ENCODE results near the gene CALN1. TPM values are rescaled to one million over a fixed set of nuclear protein-coding genes. Genes with fewer than 3 reads are reported as not detected.

CALN1 gene
- polyA plus RNA-seq, 1 donor from 2014 or later = 7.8 TPM

DNA sequence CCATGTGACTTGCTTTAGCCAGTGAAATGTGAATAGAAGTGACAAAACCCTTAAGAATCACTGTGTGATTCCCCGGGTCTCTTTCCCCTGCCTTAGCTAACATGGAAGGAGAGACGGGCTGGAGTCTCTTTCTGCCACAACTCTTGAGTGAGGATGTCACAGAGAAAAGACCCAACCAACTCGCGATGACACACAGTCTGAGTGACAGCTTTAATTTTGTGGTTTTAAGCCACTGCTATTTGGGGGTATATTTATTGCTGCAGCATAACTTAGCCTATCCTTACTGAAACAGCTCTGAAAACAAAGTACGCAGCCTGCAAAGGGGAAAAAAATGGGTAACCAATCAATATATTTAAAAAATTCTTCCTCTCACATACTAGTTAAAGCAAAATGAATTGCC, 319.4 kb downstream of the CALN1 start:
- no peak overlapping the region for H3K27ac ChIP-seq (ENCODE audit: low read length)
- H2AFZ ChIP-seq (ENCODE audit: low read depth, low read length) = no peak overlapping the region
- H3K79me2 ChIP-seq (replicated peaks; ENCODE audit: insufficient read depth, low read length) = no peaks in the 10 kb centered on the region
- H4K20me1 ChIP-seq (ENCODE audit: insufficient read depth) = no peaks in the 10 kb centered on the region
- H3K9me2 ChIP-seq (ENCODE audit: insufficient read depth, low read length) = no peaks in the 10 kb centered on the region
- no peaks in the 10 kb centered on the region for H3F3A ChIP-seq (ENCODE audit: insufficient read depth, low read length, poor library complexity, severe bottlenecking)
- H3K27me3 ChIP-seq (ENCODE audit: insufficient read depth, low read depth, low read length) = no peaks in the 10 kb centered on the region
- no peak overlapping the region for H3K9ac ChIP-seq (ENCODE audit: low read length)
- TF ChIP-seq TAF1 (IDR thresholded peaks at IDR 0.05; ENCODE audit: low read depth) (no peak), MXI1 (conservative IDR thresholded peaks at IDR 0.05; ENCODE audit: poor library complexity, severe bottlenecking) (no peak)
- TF ChIP-seq, protein P1, sequence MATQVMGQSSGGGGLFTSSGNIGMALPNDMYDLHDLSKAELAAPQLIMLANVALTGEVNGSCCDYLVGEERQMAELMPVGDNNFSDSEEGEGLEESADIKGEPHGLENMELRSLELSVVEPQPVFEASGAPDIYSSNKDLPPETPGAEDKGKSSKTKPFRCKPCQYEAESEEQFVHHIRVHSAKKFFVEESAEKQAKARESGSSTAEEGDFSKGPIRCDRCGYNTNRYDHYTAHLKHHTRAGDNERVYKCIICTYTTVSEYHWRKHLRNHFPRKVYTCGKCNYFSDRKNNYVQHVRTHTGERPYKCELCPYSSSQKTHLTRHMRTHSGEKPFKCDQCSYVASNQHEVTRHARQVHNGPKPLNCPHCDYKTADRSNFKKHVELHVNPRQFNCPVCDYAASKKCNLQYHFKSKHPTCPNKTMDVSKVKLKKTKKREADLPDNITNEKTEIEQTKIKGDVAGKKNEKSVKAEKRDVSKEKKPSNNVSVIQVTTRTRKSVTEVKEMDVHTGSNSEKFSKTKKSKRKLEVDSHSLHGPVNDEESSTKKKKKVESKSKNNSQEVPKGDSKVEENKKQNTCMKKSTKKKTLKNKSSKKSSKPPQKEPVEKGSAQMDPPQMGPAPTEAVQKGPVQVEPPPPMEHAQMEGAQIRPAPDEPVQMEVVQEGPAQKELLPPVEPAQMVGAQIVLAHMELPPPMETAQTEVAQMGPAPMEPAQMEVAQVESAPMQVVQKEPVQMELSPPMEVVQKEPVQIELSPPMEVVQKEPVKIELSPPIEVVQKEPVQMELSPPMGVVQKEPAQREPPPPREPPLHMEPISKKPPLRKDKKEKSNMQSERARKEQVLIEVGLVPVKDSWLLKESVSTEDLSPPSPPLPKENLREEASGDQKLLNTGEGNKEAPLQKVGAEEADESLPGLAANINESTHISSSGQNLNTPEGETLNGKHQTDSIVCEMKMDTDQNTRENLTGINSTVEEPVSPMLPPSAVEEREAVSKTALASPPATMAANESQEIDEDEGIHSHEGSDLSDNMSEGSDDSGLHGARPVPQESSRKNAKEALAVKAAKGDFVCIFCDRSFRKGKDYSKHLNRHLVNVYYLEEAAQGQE (IDR thresholded peaks at IDR 0.05; ENCODE audit: borderline replicate concordance) = no peak
- H3K36me3 ChIP-seq (ENCODE audit: insufficient read depth, low read length) = no peaks in the 10 kb centered on the region
- H3K4me3 ChIP-seq (ENCODE audit: low read length) = no peak overlapping the region
- no peak overlapping the region for H3K4me2 ChIP-seq (ENCODE audit: low read length)
- H3K9me3 ChIP-seq (ENCODE audit: low read length) = no peaks in the 10 kb centered on the region

DNA sequence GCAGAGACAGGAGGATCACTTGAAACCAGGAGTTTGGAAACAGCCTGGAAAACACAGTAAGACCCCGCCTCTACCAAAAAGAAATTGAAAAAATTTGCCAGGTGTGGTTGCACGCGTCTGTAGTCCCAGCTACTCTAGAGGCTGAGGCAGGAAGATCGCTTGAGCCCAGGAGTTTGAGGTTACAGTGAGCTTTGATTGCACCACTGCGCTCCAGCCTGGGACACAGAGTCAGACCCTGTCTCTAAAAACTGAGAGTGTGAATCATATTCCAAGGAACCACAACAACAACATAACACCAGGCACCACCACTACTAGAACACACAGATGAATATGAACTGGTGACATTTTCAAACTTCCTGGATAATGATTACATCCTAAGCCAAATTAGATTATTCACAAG, 324.2 kb downstream of the CALN1 start:
- H3K9me3 ChIP-seq (ENCODE audit: low read length) = no peaks in the 10 kb centered on the region
- no peak overlapping the region for H3K27ac ChIP-seq (ENCODE audit: low read length)
- H3K4me3 ChIP-seq (ENCODE audit: low read length) = no peak overlapping the region
- H3K27me3 ChIP-seq (ENCODE audit: insufficient read depth, low read depth, low read length) = no peaks in the 10 kb centered on the region
- H3K4me2 ChIP-seq (ENCODE audit: low read length) = no peak overlapping the region
- no peak overlapping the region for H3K9ac ChIP-seq (ENCODE audit: low read length)
- no peaks in the 10 kb centered on the region for H3F3A ChIP-seq (ENCODE audit: insufficient read depth, low read length, poor library complexity, severe bottlenecking)
- H3K36me3 ChIP-seq (ENCODE audit: insufficient read depth, low read length) = no peaks in the 10 kb centered on the region
- H3K9me2 ChIP-seq (ENCODE audit: insufficient read depth, low read length) = no peaks in the 10 kb centered on the region
- no peaks in the 10 kb centered on the region for H4K20me1 ChIP-seq (ENCODE audit: insufficient read depth)
- TF ChIP-seq EP300 (conservative IDR thresholded peaks at IDR 0.05; ENCODE audit: poor library complexity, severe bottlenecking) (no peak), POLR2AphosphoS5 (IDR thresholded peaks at IDR 0.05) (no peak), MXI1 (conservative IDR thresholded peaks at IDR 0.05; ENCODE audit: poor library complexity, severe bottlenecking) (no peak), TAF1 (IDR thresholded peaks at IDR 0.05; ENCODE audit: low read depth) (no peak)
- TF ChIP-seq, protein P2, sequence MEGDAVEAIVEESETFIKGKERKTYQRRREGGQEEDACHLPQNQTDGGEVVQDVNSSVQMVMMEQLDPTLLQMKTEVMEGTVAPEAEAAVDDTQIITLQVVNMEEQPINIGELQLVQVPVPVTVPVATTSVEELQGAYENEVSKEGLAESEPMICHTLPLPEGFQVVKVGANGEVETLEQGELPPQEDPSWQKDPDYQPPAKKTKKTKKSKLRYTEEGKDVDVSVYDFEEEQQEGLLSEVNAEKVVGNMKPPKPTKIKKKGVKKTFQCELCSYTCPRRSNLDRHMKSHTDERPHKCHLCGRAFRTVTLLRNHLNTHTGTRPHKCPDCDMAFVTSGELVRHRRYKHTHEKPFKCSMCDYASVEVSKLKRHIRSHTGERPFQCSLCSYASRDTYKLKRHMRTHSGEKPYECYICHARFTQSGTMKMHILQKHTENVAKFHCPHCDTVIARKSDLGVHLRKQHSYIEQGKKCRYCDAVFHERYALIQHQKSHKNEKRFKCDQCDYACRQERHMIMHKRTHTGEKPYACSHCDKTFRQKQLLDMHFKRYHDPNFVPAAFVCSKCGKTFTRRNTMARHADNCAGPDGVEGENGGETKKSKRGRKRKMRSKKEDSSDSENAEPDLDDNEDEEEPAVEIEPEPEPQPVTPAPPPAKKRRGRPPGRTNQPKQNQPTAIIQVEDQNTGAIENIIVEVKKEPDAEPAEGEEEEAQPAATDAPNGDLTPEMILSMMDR (IDR thresholded peaks at IDR 0.05; ENCODE audit: poor library complexity, severe bottlenecking) = no peak
- TF ChIP-seq, protein P1 (IDR thresholded peaks at IDR 0.05; ENCODE audit: borderline replicate concordance) = no peak
- H2AFZ ChIP-seq (ENCODE audit: low read depth, low read length) = no peak overlapping the region
- H3K79me2 ChIP-seq (replicated peaks; ENCODE audit: insufficient read depth, low read length) = no peaks in the 10 kb centered on the region

Data from neural cell (in vitro differentiated cells).